ENCODE results near the gene BSG. TPM values are rescaled to one million over a fixed set of nuclear protein-coding genes. Genes with fewer than 3 reads are reported as not detected.
A peak's percentile ranks its signal among the peaks of the same experiment; 100 is the strongest.

Gene BSG
- total and polyA plus RNA-seq, 9 of the 15 experiments (the other 6 are each of a cell fraction or from before 2014, with no cell fraction given): 4.6 to 495 (median 187) TPM

GRCh38 chr19:572743-573518, 535 bp downstream of the BSG start (continued):
- TF ChIP-seq, protein P1, sequence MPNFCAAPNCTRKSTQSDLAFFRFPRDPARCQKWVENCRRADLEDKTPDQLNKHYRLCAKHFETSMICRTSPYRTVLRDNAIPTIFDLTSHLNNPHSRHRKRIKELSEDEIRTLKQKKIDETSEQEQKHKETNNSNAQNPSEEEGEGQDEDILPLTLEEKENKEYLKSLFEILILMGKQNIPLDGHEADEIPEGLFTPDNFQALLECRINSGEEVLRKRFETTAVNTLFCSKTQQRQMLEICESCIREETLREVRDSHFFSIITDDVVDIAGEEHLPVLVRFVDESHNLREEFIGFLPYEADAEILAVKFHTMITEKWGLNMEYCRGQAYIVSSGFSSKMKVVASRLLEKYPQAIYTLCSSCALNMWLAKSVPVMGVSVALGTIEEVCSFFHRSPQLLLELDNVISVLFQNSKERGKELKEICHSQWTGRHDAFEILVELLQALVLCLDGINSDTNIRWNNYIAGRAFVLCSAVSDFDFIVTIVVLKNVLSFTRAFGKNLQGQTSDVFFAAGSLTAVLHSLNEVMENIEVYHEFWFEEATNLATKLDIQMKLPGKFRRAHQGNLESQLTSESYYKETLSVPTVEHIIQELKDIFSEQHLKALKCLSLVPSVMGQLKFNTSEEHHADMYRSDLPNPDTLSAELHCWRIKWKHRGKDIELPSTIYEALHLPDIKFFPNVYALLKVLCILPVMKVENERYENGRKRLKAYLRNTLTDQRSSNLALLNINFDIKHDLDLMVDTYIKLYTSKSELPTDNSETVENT (CRISPR knock-in tag; IDR thresholded peaks at IDR 0.05): no peak
- TF ChIP-seq SRSF9 (IDR thresholded peaks at IDR 0.05; ENCODE audit: borderline replicate concordance, low read depth, low read length): no peak
- TF ChIP-seq, protein P2, sequence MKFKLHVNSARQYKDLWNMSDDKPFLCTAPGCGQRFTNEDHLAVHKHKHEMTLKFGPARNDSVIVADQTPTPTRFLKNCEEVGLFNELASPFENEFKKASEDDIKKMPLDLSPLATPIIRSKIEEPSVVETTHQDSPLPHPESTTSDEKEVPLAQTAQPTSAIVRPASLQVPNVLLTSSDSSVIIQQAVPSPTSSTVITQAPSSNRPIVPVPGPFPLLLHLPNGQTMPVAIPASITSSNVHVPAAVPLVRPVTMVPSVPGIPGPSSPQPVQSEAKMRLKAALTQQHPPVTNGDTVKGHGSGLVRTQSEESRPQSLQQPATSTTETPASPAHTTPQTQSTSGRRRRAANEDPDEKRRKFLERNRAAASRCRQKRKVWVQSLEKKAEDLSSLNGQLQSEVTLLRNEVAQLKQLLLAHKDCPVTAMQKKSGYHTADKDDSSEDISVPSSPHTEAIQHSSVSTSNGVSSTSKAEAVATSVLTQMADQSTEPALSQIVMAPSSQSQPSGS (CRISPR knock-in tag; IDR thresholded peaks at IDR 0.05): no peak
- no peak for TF ChIP-seq CREM (IDR thresholded peaks at IDR 0.05; ENCODE audit: low read depth)
- no peak for TF ChIP-seq HDAC2 (IDR thresholded peaks at IDR 0.05)
- no peak for TF ChIP-seq MYNN (IDR thresholded peaks at IDR 0.05)
- no peak for TF ChIP-seq MYNN (CRISPR knock-in tag; IDR thresholded peaks at IDR 0.05)
- TF ChIP-seq, protein P3, sequence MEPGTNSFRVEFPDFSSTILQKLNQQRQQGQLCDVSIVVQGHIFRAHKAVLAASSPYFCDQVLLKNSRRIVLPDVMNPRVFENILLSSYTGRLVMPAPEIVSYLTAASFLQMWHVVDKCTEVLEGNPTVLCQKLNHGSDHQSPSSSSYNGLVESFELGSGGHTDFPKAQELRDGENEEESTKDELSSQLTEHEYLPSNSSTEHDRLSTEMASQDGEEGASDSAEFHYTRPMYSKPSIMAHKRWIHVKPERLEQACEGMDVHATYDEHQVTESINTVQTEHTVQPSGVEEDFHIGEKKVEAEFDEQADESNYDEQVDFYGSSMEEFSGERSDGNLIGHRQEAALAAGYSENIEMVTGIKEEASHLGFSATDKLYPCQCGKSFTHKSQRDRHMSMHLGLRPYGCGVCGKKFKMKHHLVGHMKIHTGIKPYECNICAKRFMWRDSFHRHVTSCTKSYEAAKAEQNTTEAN (CRISPR knock-in tag; IDR thresholded peaks at IDR 0.05): peak; percentile 59; the same call in 1 of the 2 replicates
- TF ChIP-seq, protein P4, sequence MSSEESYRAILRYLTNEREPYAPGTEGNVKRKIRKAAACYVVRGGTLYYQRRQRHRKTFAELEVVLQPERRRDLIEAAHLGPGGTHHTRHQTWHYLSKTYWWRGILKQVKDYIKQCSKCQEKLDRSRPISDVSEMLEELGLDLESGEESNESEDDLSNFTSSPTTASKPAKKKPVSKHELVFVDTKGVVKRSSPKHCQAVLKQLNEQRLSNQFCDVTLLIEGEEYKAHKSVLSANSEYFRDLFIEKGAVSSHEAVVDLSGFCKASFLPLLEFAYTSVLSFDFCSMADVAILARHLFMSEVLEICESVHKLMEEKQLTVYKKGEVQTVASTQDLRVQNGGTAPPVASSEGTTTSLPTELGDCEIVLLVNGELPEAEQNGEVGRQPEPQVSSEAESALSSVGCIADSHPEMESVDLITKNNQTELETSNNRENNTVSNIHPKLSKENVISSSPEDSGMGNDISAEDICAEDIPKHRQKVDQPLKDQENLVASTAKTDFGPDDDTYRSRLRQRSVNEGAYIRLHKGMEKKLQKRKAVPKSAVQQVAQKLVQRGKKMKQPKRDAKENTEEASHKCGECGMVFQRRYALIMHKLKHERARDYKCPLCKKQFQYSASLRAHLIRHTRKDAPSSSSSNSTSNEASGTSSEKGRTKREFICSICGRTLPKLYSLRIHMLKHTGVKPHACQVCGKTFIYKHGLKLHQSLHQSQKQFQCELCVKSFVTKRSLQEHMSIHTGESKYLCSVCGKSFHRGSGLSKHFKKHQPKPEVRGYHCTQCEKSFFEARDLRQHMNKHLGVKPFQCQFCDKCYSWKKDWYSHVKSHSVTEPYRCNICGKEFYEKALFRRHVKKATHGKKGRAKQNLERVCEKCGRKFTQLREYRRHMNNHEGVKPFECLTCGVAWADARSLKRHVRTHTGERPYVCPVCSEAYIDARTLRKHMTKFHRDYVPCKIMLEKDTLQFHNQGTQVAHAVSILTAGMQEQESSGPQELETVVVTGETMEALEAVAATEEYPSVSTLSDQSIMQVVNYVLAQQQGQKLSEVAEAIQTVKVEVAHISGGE (CRISPR knock-in tag; IDR thresholded peaks at IDR 0.05): no peak
- no peak for TF ChIP-seq TSC22D4 (tag; IDR thresholded peaks at IDR 0.05)
- no peak for TF ChIP-seq FOXK2 (conservative IDR thresholded peaks at IDR 0.05 in 1 of 2, IDR thresholded peaks at IDR 0.05 in 1 of 2; ENCODE audit: low read depth in 2 of 2)
- TF ChIP-seq ZHX1 (conservative IDR thresholded peaks at IDR 0.05; ENCODE audit: low read length): no peak
- TF ChIP-seq GABPA (tag; conservative IDR thresholded peaks at IDR 0.05; ENCODE audit: low read depth): no peak
- TF ChIP-seq FOXM1 (IDR thresholded peaks at IDR 0.05; ENCODE audit: low read depth): no peak
- TF ChIP-seq FOXM1 (CRISPR knock-in tag; IDR thresholded peaks at IDR 0.05; ENCODE audit: low read depth): no peak
- no peak for TF ChIP-seq CHCHD3 (CRISPR knock-in tag; IDR thresholded peaks at IDR 0.05)
